H7 (cell line): ENCODE data around the gene ADRA2B. TPM values are rescaled to one million over a fixed set of nuclear protein-coding genes. Genes with fewer than 3 reads are reported as not detected.
"Not testable (repeated sequence)": the region's sequence is repeated elsewhere in the genome, so short reads cannot be mapped to it uniquely, and the experiment has no call there.

Experiments used
- DNase-seq: peaks from one replicate; pipeline ENCODE4 v3.0.0; 2012
- H3K27me3 ChIP-seq: 2 replicates; pipeline ENCODE4 v1.6.0; 2011; ENCODE audit warnings: mild to moderate bottlenecking, low read length; ENCODE audit not compliant: control insufficient read depth, insufficient read depth
- H3K36me3 ChIP-seq: replicated peaks from 2 replicates; pipeline ENCODE4 v1.5.1; 2011; ENCODE audit warnings: low read length; ENCODE audit not compliant: control insufficient read depth, insufficient read depth
- H3K4me3 ChIP-seq: 2 replicates; pipeline ENCODE4 v1.5.1; 2011; ENCODE audit warnings: low read depth, mild to moderate bottlenecking, control low read depth, low read length, moderate library complexity; ENCODE audit not compliant: insufficient read depth
- total RNA-seq: library from RNA; depleted of rRNA; stranded (reverse); fragments of >200 nt; shearing (Covaris generic); gene quantifications from 2 replicates; pipeline ENCODE4 v1.2.3, GENCODE V29; 2014

Gene ADRA2B
- total RNA-seq, 1 experiment from 2014 or later, result 1.6 TPM

DNA sequence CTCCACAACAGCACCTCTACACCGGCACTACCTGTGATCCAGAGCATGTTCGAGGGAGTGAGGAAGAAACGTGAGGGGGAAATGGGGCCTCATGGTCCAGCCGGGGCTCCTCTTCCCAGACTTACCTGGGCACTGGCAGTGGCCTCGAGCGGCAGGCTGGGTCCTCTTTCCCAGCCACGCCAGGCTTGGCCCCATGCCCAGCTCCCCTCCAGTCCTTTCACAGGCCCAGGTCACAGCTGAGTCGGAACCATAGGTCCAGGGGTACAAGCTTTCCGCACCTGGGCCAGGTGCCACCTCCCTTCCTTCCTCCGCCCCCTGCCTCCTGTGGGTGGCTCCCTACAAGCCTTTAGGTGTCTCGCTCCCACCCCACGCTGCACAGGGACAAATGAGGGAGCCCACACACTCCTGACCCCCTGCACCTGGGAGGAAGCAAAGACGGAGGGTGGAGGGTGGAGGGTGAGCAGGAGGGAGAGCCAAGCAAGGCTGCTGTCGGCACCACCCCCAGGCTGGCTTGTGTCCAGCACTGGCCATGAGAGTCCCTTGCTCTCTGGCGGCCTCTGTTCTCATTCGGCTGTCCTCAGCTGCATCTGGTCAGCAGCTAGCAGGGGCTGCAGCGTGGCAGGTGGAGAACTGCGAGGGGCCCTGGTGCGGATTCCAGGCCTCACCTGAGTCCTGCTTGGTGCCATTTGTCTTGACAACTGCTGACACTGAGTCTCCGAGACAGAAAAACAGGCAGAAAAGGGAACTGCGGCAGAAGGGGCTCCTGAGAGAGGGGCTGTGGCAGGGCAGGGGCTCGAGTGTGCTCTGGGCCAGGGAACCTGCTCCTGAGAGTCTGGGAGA is 26.8 kb downstream of the ADRA2B start:
- no peaks in the 10 kb centered on the region for H3K27me3 ChIP-seq
- no peak overlapping the region for H3K4me3 ChIP-seq
- H3K36me3 ChIP-seq, result no peaks in the 10 kb centered on the region
- peak; percentile 60 for DNase-seq

DNA sequence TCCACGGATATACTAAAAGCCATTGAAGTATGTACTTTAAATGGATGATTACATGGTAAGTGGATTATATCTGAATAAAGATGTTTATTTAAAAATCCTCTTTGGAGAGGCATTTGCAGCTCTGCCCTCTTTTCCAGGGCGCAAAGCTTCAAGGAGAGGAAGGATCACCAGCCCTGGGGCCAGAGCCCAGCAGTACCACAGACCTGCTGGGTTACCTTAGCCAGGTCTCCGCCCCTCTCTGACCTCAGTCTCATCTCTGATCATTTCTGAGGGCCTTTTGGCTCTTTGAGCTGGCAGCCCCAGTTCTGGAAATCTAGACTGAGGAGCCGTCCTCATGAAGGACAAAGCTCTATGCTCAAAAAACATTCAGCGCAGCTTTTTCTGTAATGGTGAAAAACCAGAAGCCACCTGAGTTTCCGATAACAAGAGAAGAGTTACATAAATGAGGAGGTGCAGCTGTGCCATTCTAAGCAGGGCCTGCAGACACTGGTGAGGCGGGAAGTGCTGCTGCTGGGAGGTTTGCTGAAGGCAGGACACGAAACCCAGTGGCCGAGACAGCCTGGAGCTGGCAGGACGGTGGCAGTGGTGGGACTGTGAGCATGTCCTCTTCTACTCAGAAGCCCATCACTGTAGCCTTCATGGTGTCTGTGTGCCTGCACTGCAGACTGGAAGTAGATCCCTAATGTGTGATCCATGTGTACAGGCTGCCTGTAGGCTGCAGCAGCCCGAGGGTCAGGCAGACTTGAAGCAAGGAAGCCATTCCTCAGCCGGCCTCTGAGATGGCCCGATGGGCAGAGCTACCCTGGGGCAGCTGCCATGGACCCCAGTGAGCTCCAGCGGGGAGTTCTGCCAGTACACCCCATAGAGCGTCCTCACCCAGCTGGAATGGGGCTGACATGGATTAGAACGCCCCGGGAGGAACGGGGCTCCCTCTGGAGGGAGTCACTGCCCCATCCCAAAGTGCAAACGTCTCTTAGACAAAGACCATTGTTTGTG is 27.7 kb downstream of the ADRA2B start:
- no peaks in the 10 kb centered on the region for H3K36me3 ChIP-seq
- no peaks in the 10 kb centered on the region for H3K27me3 ChIP-seq
- DNase-seq, result peak; percentile 57
- no peak overlapping the region for H3K4me3 ChIP-seq

DNA sequence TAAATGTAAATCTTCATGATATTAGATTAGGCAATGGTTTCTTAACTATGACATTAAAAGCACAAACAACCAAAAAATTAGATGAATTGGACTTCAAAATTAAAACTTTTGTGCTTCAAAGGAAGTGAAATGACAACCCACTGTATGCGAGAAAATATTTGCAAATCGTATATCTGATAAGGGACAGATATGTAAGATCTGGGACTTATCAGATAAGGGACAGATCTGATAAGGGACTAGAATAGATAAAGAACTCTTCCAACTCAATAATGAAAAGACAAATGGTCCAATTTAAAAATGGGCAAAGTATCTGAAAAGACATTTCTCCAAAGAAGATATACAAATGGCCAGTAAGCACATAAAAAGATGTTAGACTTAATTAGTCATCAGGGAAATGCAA is 29.2 kb downstream of the ADRA2B start:
- no peak for DNase-seq
- no peak overlapping the region for H3K4me3 ChIP-seq
- no peaks in the 10 kb centered on the region for H3K36me3 ChIP-seq
- H3K27me3 ChIP-seq, result no peaks in the 10 kb centered on the region

DNA sequence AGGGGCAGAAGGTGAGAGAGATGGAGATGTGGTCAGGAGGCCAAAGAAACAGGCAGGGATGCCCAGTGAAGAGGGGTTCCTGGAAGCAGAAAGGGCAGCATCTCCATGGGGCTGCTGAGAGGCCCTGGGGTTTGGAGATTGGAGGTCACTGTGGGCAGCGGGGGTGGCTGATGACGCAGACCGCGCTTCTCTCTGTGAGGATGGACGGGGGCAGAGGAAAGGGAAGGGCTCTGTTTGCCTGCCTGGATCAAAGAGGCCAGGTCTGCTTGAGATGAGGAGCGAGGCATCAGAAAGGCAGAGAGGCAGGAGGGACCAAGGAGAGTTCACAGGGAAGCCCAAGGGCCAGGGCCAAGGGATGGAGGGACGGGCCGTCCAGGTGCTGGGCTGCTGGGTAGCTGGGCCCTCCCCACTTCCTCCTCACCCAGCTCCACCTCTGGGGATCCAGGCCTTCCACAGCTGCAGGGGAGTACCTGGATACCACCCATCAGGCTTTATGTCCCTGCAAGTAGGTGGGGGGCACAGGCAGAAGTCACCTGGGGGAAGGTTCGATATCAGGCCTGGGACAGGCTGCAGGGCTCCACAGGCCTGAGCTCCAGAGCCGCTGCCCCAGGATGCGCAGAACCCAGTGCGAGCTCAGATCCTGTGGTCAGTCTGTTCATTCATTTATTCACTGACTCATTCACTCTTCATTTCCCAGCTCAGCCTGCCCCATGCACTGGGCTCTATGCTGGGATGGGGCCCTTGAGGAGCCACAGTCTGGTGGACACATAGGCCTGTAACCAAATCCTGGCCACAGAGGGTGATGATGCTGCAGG is 30.6 kb downstream of the ADRA2B start:
- DNase-seq, result no peak

DNA sequence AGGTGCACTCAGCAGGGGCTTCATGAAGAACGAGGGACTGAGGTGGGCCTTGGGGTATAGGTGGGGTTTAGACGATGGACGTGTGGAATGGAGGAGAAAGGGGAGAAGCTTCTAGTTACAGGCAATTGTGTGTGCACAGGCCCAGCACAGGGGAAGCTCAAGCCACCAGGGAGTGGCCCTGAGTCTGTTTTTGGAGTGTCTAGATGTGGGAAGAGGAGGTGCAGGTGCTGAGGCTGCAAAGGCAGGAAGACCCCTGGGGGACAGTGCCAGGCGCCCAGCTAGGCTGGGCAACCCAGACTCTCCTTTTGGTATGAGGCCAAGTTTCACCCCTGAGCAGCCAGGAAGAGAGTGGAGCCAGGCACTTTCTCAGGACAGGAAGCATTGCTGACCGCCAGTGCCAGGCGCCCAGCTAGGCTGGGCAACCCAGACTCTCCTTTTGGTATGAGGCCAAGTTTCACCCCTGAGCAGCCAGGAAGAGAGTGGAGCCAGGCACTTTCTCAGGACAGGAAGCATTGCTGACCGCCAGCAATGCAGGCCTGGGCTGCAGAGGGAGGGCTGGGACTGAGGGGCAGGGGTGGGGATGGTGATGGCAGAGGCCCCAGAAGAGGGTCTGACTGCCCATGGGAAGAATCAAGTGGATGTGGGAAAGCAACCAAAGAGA is 31.4 kb downstream of the ADRA2B start:
- H3K36me3 ChIP-seq, DNase-seq, H3K4me3 ChIP-seq, H3K27me3 ChIP-seq: not testable (repeated sequence)

More for the DNA sequence above, 30.6 kb downstream of the ADRA2B start:
- Histone ChIP-seq H3K4me3 (no peak overlapping the region), H3K27me3 (no peaks in the 10 kb centered on the region), H3K36me3 (no peaks in the 10 kb centered on the region)

DNA sequence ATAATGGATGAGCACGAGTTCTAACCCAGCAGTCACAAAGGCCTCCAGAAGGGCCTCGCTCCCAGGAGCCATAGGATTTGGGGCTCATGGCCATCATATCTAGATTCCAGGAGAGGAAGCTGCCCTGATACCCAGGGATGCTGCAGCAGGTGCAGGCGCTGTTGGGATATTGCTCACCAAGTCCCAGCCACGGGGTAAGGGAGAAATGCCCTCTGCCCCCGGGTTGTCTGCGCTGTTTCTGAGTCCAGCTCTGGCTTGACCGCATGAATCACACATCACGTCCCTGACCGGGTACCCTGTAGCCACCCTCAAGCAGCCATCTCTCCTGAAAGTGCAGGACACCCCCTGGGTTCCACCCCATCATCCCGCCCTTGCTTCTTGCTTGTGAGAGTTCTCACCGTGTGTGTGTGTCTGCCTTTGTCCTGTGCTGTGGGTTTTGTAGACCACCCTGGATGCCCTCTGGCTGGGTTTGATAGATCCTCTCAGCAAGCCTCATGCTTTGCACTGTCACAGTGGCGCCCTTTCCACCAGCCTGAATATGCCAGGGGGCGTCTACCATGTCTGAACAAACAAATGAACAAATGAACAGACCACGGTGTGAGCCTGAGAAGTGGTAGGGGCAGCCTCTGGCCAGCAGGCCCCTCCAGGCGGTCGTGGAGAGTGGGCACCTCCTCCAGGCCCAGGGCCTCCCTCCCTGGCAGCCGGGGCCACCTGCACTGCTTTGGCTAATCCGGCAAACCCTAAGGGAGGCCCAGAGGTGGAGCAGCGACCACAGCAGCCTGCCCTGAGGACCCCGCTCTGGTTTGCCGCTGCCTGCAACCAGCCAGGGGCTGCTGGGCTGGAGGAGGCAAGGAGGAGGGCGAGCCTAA is 32.1 kb downstream of the ADRA2B start:
- no peak overlapping the region for H3K4me3 ChIP-seq
- no peaks in the 10 kb centered on the region for H3K36me3 ChIP-seq
- no peaks in the 10 kb centered on the region for H3K27me3 ChIP-seq
- DNase-seq, result no peak

DNA sequence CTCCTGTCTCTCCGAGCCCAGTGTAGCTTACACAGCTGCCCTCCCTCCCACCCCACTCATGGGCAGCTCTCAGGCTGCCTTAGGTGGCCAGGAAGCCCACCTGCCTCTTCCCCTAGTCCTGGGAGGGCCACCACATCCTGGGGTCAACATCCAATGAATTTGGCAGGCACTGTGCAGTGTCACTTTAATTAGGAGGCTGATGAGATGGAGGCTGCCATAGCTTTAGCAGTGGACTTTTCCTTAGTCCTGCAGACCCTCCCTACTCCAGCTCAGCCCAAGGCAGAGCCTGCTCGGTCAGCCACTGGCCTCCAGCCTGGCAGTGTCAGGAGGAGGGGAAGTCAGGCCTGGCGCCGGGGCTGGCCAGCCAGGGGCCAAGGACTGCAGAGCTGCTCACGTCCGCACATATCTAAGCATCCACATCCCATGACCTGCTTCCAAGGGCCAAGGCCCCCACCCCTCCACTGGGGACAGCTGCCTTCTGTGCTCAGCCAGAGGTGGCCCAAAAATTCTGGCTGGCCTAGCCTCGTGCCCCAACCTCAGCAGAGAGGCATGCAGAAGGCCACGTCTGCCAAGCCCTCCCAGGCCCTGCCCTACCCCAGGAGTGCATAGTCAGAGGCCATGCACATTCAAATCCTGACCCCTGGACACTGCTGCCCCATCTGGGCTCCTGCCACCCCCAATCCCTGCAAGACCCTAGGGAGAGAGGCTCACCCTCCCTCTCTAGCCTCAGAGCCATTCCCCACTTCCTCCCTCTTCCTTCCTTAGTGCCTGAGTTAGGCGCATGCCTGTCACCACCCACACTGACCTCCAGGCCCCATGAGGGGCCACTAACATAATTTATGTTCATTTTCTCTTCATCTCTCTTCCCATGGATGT is 33.1 kb downstream of the ADRA2B start:
- Histone ChIP-seq H3K27me3 (no peaks in the 10 kb centered on the region), H3K4me3 (no peak overlapping the region), H3K36me3 (no peaks in the 10 kb centered on the region)
- DNase-seq, result no peak

DNA sequence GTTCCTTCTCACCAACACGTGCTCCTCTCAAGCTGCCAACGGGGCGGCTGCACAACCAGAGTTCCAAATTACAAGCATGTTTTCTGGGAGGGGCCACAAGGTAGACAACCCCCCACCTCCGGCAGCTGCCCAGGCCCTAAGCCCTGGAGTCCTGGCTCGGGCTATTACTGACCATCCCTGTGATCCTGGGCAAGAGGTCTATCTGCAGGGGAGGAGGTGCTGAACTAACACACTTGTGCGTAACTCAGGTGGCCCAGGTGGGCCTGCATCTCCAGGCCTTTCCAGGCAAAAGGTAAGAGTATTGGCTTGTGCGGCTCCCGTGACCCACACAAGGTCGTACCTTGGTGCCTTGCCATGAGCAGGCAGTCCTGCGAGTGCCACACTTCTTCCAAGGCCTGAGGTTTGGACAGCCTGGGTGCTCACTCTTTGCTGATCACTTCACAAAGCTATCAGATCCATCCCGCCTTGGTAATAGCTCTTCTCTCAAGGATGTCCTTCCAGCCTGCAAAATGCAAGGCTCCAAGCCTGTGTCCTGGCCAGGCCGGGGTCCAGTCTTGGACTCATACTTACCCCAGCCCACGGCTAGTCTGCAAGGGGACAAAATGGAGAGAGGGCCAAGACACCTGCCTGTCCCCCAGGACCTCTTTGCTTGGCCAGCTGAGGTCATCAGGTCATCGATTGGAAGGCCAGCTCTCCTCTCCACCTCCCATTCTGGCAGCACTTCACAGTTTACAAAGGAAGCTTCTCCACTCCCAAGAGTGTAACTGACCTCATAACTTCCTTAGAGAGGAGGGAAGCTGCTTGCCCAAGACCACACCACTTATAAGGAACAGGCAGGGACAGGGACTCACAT is 33.9 kb downstream of the ADRA2B start:
- Histone ChIP-seq H3K36me3 (no peaks in the 10 kb centered on the region), H3K27me3 (no peaks in the 10 kb centered on the region), H3K4me3 (no peak overlapping the region)
- DNase-seq, result no peak

DNA sequence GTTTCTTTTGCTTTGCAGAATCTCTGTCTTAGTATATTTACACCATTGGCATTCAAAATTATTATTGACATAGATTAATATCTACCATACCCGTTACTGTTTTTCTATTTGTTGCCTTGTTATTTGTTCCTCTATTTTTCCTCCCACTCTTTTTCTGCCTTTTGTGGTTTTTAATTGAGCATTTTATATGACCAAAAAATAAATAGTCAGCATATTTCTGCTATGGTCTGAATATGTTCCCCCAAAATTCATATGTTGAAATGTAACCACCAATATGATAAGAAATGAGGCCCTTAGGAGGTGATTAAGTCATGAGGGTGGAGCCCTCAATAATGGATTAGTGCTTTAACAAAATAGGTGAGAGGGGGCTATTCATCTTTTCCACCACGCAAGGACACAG is 35.3 kb downstream of the ADRA2B start:
- no peaks in the 10 kb centered on the region for H3K27me3 ChIP-seq

DNA sequence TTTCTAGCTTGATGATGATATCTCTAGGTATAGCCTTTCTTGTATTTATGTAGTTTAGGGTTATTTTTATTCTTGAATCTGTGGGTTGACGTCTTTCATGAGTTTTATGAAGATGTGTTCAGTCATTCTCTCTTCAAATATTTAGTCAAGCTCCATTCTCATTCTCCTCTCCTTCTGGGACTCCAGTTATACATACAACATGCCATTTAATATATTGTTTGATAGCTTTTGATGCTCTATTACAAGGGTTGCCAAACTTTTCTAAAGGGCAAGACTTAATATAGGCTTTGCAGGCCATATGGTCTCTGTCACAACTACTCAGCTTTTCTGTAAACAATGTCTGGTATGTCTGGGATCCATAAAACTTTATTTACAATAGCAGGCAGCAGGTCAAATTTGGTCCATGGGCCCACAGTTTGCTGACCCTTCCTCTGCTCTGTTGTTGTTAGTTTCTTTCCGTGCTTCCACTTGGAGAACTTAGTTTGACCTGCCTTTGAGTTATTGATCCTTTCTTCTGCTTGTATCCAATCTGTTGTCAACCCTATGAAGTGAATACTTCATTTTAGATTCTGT is 41.1 kb downstream of the ADRA2B start:
- DNase-seq, result no peak
- H3K36me3 ChIP-seq, result no peaks in the 10 kb centered on the region
- no peaks in the 10 kb centered on the region for H3K27me3 ChIP-seq
- H3K4me3 ChIP-seq, result no peak overlapping the region

More for the DNA sequence above, 35.3 kb downstream of the ADRA2B start:
- DNase-seq, result no peak
- Histone ChIP-seq H3K4me3 (no peak overlapping the region), H3K36me3 (no peaks in the 10 kb centered on the region)

DNA sequence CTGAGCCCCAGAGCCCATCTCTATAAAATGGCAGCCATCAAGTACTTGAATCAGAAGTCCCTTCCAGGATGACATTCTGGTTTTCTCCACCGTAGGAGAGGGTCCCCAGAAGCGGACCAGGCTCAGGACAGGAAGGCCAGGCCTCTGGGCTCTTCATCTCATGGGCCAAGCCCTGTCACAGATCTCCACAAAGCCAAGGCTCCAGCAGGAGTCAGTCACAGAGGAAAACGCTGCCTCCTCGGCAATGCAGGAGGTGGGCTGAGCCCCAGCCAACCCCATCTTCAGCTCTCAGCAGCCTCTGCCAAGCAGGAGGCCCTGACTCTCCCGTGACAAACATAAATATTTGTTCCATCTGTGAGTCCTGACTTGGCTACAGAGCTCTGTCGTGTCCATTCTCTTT is 42.2 kb downstream of the ADRA2B start:
- Histone ChIP-seq H3K36me3 (no peaks in the 10 kb centered on the region), H3K4me3 (no peak overlapping the region), H3K27me3 (no peaks in the 10 kb centered on the region)
- DNase-seq, result no peak
